GM12801 (cell line): ENCODE results near the gene UBA6.

ENCODE experiments used
- TF ChIP-seq, protein P1 (sequence below): IDR thresholded peaks from one replicate; pipeline ENCODE4 v1.5.1; 2011; ENCODE audit warnings: control low read depth; ENCODE audit not compliant: insufficient read length; ENCODE audit errors: extremely low read depth

The UBA6 gene

DNA sequence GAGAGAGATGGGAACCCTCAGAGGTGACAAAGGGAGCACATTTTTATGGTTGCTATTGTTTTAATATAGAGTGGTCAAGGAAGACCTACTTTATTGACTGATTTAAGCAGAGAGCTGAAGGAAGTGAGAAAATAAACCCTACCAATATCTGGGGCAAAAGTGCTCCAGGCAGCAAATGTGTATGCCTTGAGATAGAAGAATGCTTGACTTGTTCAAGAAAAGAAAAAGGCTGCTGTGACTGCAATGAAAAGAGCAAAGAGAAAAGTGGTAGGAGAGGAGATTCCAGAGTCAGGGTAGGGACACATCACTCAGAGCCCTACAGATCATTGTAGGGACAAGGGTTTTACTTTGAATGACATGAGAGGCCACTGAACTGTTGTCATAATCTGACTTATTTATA is 116.5 kb downstream of the UBA6 start:
- TF ChIP-seq, protein P1, sequence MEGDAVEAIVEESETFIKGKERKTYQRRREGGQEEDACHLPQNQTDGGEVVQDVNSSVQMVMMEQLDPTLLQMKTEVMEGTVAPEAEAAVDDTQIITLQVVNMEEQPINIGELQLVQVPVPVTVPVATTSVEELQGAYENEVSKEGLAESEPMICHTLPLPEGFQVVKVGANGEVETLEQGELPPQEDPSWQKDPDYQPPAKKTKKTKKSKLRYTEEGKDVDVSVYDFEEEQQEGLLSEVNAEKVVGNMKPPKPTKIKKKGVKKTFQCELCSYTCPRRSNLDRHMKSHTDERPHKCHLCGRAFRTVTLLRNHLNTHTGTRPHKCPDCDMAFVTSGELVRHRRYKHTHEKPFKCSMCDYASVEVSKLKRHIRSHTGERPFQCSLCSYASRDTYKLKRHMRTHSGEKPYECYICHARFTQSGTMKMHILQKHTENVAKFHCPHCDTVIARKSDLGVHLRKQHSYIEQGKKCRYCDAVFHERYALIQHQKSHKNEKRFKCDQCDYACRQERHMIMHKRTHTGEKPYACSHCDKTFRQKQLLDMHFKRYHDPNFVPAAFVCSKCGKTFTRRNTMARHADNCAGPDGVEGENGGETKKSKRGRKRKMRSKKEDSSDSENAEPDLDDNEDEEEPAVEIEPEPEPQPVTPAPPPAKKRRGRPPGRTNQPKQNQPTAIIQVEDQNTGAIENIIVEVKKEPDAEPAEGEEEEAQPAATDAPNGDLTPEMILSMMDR: no peak

DNA sequence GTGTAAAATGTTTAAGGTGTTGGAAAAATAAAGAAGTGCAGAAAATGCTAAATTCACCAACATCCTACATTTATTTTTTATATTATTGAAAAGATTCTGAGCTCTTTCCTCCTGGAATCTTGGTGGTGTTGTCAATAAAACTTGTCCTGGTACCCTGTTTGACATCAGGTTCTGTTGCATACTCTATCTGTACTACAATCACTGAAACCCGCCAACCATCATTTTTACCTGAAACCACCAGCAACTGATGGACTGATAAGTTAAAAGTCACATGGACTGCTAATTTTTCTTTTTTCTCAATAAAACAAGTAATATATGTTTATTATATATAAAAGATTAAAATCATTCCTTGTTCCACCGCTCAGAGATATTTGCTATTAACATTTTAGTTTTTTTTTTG is 119.0 kb downstream of the UBA6 start:
- TF ChIP-seq, protein P1: no peak

DNA sequence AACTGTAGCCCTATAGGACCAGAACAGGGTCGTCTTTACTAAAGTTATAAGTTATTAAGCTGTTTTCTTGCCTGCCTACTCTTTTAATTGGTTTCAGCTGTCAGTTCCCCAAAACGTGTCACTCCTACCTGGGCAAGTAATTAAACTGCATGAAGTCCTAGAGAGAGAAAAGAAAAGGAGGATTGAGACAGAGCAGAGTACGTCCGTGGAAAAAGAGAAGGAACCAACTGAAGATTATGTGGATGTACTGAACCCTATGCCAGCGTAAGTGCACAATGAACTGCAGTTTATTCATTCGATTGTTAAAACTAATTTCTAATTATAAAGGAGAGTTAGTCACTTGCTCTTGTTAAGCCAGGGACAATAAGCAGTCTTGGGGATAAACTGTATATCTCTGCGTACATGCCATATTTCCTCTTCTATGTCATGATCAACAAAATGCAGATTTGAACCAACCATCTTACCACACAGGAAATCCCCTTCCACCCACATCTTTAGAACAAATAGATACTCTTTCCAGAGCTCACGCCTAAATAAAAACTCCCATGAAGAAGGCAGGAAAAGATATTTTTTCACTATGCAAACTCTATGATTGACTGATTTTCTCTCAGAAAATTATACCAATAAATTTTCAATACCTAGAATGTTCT is 119.6 kb downstream of the UBA6 start:
- TF ChIP-seq, protein P1: no peak

DNA sequence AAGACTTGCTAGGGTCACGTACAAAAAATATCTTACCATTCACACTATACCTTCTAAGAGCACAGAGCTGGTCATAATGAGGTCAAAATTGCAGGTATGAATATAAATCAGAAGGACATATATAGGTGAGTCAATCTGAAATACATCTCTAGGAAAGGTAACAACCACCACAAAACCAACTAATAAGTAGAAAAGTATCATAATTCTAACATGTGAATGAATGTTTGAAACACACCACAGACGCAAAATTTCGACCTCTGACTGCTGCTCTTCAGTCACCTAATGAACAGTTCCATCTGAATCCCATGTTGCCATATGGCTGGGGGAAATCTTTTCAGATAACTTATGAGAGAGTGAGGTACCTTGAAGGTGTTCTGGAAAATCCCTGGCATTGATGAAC is 120.4 kb downstream of the UBA6 start:
- TF ChIP-seq, protein P1: no peak

DNA sequence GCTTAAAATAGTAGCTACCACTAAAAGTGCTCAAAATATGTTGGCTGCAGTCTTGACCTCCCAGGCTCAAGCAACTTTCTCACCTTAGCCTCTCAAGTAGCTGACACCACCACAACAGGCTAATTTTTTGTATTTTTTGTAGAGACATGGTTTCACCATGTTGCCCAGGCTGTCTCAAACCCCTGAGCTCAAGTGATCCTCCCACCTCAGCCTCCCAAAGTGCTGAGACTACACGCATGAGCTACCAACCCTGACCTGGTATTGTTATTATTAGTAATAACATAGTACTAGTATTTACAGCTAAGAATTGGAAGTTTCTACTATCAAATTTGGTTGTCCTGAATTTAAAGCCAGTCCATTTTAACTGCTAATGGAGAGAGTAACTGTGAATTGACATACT is 124.4 kb downstream of the UBA6 start:
- TF ChIP-seq, protein P1: no peak

DNA sequence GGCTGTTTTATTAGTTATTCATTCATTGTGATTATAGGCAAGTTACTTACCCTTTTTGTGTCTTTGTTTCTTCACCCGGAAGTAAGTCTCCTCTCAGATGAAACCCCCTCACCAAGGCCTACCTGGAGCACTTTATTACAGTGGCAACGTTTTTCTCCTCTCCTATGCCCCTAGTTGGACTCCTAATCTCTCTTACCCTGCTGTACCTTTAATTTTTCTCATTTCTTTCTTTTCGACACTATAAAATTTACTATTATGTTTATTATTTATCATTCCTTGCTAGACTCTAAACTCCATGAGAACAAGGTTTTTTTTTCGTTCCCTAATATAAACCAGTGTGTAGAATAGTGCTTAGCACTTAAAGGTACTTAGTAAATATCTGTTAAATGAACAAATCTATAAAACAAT is 124.9 kb downstream of the UBA6 start:
- TF ChIP-seq, protein P1: no peak

DNA sequence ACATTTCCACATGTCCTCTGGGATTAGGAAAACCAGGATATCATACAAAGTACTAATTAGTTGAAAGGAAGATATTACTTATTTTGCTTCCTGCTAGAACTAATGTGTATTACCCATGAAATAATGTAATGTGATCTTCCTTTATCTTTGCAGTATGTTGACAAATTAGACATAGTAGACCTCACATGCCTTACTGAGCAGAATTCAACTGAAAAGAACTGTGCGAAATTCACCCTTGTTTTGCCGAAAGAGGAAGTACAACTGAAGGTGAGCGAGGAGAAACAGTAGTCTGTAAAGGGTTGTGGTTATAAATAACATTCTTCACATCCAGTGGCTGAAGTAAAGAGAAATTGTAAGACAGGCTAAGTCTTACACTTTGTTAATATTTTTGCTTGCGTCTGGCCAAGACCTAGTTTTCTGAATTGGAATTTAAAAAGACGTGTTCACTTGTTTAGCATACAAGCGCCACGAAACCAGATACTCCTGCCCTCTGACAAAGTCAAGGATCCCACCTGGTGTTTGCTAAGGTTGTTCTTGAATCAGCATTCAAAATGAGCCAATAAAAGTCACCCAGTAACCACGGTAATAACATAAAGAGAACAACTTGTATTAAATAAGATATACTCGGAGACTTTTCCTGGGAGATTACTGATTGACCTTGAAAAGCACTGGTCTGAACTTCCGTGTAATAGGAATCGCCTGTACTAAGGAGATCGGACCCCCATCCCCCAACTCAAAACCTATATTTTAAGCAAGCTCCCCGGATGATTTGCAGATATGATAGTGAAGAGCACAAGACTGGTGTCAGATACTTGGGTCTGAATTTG is 125.5 kb downstream of the UBA6 start:
- TF ChIP-seq, protein P1: no peak
